ENCODE measurements around the gene HOXA6. TPM values are rescaled to one million over a fixed set of nuclear protein-coding genes. Genes with fewer than 3 reads are reported as not detected.

HOXA6 gene
- total and polyA plus RNA-seq, 2 of the 4 experiments (the other 2 are of a cell fraction), result 1.4 to 1.8 TPM

- no peak overlapping the region for H3K27ac ChIP-seq (ENCODE audit: insufficient read depth, low read length)
- no peak overlapping the region for H3K56ac ChIP-seq (ENCODE audit: extremely low read depth, insufficient read depth, low read length)
- ATAC-seq (ENCODE audit: low read depth), result no peak
- BruUV-seq (replicated peaks), result no TSS peak
- H2AK5ac ChIP-seq (ENCODE audit: low read depth, low read length), result no peak overlapping the region
- in situ Hi-C loops (cut with MboI; ENCODE audit: low sequenced_read_pairs) (no loop called here), dilution Hi-C loops (cut with HindIII; ENCODE audit: low sequenced_read_pairs, unreplicated experiment) (no loop called here), intact Hi-C loops (cut with micrococcal nuclease) (no loop called here)
- H2BK120ac ChIP-seq (ENCODE audit: low read depth, low read length), result no peak overlapping the region
- ChIA-PET CTCF (no interaction called here), POLR2A (ENCODE audit: unreplicated experiment) (no interaction called here)
- H3K79me1 ChIP-seq (ENCODE audit: low read depth in 1 of 2, low read length in 2 of 2), result no peaks in the 10 kb centered on the region
- H3K36me3 ChIP-seq (ENCODE audit: control insufficient read depth, insufficient read depth, low read length), result no peaks in the 10 kb centered on the region
- no peak overlapping the region for H2BK15ac ChIP-seq (ENCODE audit: low read depth, low read length)
- H3K9ac ChIP-seq (ENCODE audit: low read depth, low read length), result no peak overlapping the region
- H3K18ac ChIP-seq (ENCODE audit: low read depth, low read length), result no peak overlapping the region
- H3K14ac ChIP-seq (replicated peaks; ENCODE audit: low read depth, low read length), result no peak overlapping the region
- H4K5ac ChIP-seq (ENCODE audit: low read depth, low read length), result no peak overlapping the region
- H3K4ac ChIP-seq (ENCODE audit: low read depth, low read length), result no peak overlapping the region
- H2AK9ac ChIP-seq (replicated peaks; ENCODE audit: low read depth, low read length, poor library complexity), result no peak overlapping the region
- H2BK5ac ChIP-seq (ENCODE audit: low read depth, low read length, poor library complexity, severe bottlenecking), result no peak overlapping the region
- peak overlapping the region; percentile 16 for H2AFZ ChIP-seq (replicated peaks; ENCODE audit: low read length, poor library complexity)
- TF ChIP-seq CHD1 (IDR thresholded peaks at IDR 0.05; ENCODE audit: low read depth, low read length) (no peak), RFX5 (IDR thresholded peaks at IDR 0.05; ENCODE audit: low read depth, low read length) (no peak), USF2 (IDR thresholded peaks at IDR 0.05; ENCODE audit: low read depth, low read length) (no peak), CTCF (conservative IDR thresholded peaks at IDR 0.05; ENCODE audit: low read depth, low read length) (no peak), RAD21 (IDR thresholded peaks at IDR 0.05; ENCODE audit: low read length) (no peak), BHLHE40 (IDR thresholded peaks at IDR 0.05; ENCODE audit: low read depth, low read length) (no peak), SMC3 (IDR thresholded peaks at IDR 0.05; ENCODE audit: low read depth, low read length) (no peak), NFE2L2 (IDR thresholded peaks at IDR 0.05; ENCODE audit: low read depth, low read length) (no peak), ELK1 (IDR thresholded peaks at IDR 0.05; ENCODE audit: borderline replicate concordance, low read depth, low read length) (no peak)
- DNase-seq, result no peak
- H3K4me2 ChIP-seq (ENCODE audit: low read depth, low read length), result no peak overlapping the region
- no peak overlapping the region; the same call in 1 of the 2 replicates for H3K23ac ChIP-seq (ENCODE audit: low read depth, low read length)
- H2BK20ac ChIP-seq (ENCODE audit: low read depth, low read length), result no peak overlapping the region
- H3K4me3 ChIP-seq (ENCODE audit: insufficient read depth, low read depth, low read length), result no peak overlapping the region
- peaks cover 19% of the 10 kb centered on the region for H3K9me3 ChIP-seq (ENCODE audit: control insufficient read depth, insufficient read depth, low read length)
- no peaks in the 10 kb centered on the region for H3K9me1 ChIP-seq (ENCODE audit: insufficient read depth, low read length)
- H4K20me1 ChIP-seq (ENCODE audit: insufficient read depth, low read length), result peaks cover 19% of the 10 kb centered on the region; the same call in 1 of the 2 replicates
- H4K91ac ChIP-seq (ENCODE audit: insufficient read depth, low read depth, low read length), result no peak overlapping the region
- H3K27me3 ChIP-seq (ENCODE audit: control insufficient read depth, insufficient read depth, low read length), result peaks cover 93% of the 10 kb centered on the region
- no peaks in the 10 kb centered on the region for H3K4me1 ChIP-seq (ENCODE audit: control insufficient read depth, insufficient read depth, low read length)
- 12% methylated on average over 15 of the region's 30 CpGs; no CpG with 5 or more reads in 1 of the 2 experiments for whole genome bisulfite sequencing, 2 experiments (ENCODE audit: extremely low coverage in 2 of 2, insufficient read length in 1 of 2)
- no peak overlapping the region for H4K8ac ChIP-seq (ENCODE audit: low read depth in 2 of 2, low read length in 2 of 2)
Measured at GRCh38 chr7:27171637-27172314, 24.2 kb upstream of the HOXA6 start.
